HFFc6 (cell line): ENCODE results near the gene C14orf132. TPM values are rescaled to one million over a fixed set of nuclear protein-coding genes. Genes with fewer than 3 reads are reported as not detected.

ENCODE experiments used
- DNase-seq: peaks from one replicate; pipeline ENCODE4 v3.0.0-alpha.2; 2018
- H3K27ac Mint-ChIP-seq: 2 replicates; pipeline ENCODE4 v1.8.0; 2020; ENCODE audit warnings: mild to moderate bottlenecking, mixed read lengths
- H3K27me3 Mint-ChIP-seq: 2 replicates; pipeline ENCODE4 v1.8.0; 2021; ENCODE audit warnings: mild to moderate bottlenecking, moderate library complexity, mixed read lengths; ENCODE audit not compliant: insufficient read depth
- H3K36me3 Mint-ChIP-seq: 2 replicates; pipeline ENCODE4 v1.8.0; 2021; ENCODE audit warnings: low read depth, mixed read lengths
- H3K4me1 Mint-ChIP-seq: 2 replicates; pipeline ENCODE4 v1.8.0; 2020; ENCODE audit warnings: low read depth, mixed read lengths
- H3K4me3 Mint-ChIP-seq: 2 replicates; pipeline ENCODE4 v1.8.0; 2020; ENCODE audit warnings: mild to moderate bottlenecking, moderate library complexity, mixed read lengths
- H3K9me3 Mint-ChIP-seq: 2 replicates; pipeline ENCODE4 v1.8.0; 2020; ENCODE audit warnings: mild to moderate bottlenecking, mixed read lengths
- total RNA-seq, 6 experiments: library from RNA; stranded (reverse); fragmentation: NEBNext Ultra II Directional; extraction: Animal tissue kit (Norgen Biotek cat#: 25700); gene quantifications; 2 replicates in 1 of 6; 3 replicates in 5 of 6; pipeline ENCODE4 v1.2.3, GENCODE V29; 2021
- TF ChIP-seq, protein P1 (sequence below): fragments of 200-600 bp; sonication (generic); IDR thresholded peaks from 2 replicates; pipeline ENCODE4 v1.5.0; 2021; ENCODE audit warnings: antibody characterized with exemption, mild to moderate bottlenecking

C14orf132 gene
- total RNA-seq, 6 experiments from 2014 or later = 21.5 to 33.1 (median 27.1) TPM

DNA sequence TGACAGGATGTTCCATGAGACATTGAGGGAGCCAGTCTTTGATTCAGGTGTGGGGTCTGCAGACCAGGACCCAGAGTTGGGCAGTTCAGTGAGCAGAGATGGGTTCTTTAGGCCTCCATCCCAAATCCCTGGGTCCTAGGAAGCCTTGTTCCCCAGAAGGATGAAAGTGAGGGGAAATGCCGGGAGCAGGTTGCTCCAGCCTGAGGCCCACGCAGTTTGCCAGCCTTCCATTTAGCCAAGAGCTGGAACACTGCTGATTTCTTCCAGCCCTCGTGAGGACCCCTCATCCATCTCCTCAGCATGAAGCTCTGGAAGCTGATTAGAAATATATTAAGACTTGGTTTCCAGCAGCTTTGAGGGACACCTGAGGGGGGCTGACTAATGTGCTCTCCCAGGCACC lies 12.1 kb downstream of the C14orf132 start:
- H3K4me1 Mint-ChIP-seq = peaks cover 76% of the 10 kb centered on the region
- no peaks in the 10 kb centered on the region for H3K9me3 Mint-ChIP-seq
- H3K27ac Mint-ChIP-seq = no peak overlapping the region
- H3K36me3 Mint-ChIP-seq = peaks cover 15% of the 10 kb centered on the region
- TF ChIP-seq, protein P1, sequence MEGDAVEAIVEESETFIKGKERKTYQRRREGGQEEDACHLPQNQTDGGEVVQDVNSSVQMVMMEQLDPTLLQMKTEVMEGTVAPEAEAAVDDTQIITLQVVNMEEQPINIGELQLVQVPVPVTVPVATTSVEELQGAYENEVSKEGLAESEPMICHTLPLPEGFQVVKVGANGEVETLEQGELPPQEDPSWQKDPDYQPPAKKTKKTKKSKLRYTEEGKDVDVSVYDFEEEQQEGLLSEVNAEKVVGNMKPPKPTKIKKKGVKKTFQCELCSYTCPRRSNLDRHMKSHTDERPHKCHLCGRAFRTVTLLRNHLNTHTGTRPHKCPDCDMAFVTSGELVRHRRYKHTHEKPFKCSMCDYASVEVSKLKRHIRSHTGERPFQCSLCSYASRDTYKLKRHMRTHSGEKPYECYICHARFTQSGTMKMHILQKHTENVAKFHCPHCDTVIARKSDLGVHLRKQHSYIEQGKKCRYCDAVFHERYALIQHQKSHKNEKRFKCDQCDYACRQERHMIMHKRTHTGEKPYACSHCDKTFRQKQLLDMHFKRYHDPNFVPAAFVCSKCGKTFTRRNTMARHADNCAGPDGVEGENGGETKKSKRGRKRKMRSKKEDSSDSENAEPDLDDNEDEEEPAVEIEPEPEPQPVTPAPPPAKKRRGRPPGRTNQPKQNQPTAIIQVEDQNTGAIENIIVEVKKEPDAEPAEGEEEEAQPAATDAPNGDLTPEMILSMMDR = no peak
- no peaks in the 10 kb centered on the region; the same call in 1 of the 2 replicates for H3K27me3 Mint-ChIP-seq
- no peak overlapping the region for H3K4me3 Mint-ChIP-seq
- DNase-seq = no peak

DNA sequence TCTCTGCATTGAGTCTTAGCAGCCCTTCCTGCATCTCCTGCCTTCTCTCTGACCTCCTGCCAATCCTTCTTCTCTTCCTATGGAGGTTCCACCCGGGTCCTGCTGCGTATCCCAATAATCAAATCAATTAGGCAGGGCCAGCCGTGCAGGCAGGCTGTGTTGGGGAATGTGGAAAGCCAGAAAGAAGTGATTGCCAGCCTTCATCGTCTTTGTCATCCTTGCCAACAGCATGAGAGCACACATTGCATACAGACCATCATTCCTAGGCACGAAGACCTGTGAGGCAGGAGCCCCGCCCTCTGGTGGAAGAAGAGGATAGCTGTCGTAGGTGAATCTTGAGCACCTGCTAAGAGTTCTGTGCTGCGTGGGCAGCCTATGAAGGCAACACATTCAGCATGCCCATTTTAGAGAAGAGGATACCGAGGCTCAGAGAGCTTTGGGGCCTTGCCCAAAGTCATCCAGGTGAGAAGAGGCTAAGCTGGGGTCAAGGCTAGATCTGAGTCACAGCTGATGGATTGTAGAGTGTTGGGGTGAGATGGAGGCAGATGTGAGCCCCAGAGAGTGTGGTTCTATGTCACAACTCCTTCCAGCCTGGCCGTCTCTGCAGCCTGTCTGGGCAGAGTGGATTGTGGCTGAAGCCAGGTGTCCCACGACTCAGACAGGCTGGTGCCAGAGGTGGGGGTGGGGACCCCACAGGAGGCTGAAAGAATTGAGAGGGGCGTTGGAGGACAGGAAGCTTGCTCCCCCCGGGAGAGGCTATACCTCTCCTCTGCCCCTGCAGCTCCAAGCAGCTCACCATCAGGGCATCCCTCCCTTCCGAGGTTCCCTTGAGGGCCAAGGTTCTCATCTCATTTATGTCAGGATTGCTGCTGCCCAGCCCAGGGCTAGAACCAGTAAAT lies 12.7 kb downstream of the C14orf132 start:
- Mint-ChIP-seq H3K27ac (peak overlapping the region; percentile 98), H3K4me3 (no peak overlapping the region), H3K4me1 (peaks cover 71% of the 10 kb centered on the region), H3K36me3 (peaks cover 15% of the 10 kb centered on the region), H3K9me3 (no peaks in the 10 kb centered on the region), H3K27me3 (no peaks in the 10 kb centered on the region; the same call in 1 of the 2 replicates)
- DNase-seq = no peak
- TF ChIP-seq, protein P1 = peak; percentile 65

DNA sequence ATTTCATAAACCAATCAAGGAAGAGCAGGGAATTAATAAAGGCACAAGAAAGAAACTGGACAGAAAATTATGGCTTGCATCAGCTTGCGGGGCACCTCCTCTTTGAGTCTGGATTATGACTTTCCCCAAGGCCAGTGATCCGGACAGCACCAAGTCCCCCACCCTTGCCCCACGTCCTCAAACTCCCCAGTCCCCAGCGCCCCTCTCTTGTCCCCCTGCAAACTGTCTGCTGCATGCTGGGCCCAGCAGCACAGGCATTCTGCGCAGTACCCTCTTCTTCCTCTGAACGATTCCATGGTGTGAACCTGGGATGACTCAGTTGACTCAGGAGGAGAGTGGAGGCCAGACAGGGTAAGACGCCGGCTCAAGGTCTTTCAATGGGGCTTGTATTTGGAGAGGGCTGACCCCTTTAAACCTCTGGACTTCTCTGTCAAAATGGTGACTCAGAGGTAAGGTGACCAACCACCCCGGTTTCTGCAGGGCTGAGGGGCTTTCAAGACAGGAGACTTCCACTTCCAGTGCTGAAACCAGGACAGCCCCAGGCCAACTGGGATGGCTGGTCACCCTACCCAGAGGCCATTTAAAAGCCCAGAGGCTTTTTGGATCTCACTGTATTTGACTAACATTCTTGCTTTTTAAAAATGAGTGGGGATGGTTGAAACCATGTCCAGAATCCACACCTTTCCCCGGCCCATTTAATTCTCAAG lies 13.5 kb downstream of the C14orf132 start:
- H3K27me3 Mint-ChIP-seq = no peaks in the 10 kb centered on the region; the same call in 1 of the 2 replicates
- H3K4me1 Mint-ChIP-seq = peaks cover 63% of the 10 kb centered on the region
- no peak overlapping the region for H3K4me3 Mint-ChIP-seq
- no peaks in the 10 kb centered on the region for H3K9me3 Mint-ChIP-seq
- DNase-seq = peak; percentile 47
- peaks cover 15% of the 10 kb centered on the region for H3K36me3 Mint-ChIP-seq
- H3K27ac Mint-ChIP-seq = peak overlapping the region; percentile 98
- TF ChIP-seq, protein P1 = no peak; the same call in 1 of the 2 replicates

DNA sequence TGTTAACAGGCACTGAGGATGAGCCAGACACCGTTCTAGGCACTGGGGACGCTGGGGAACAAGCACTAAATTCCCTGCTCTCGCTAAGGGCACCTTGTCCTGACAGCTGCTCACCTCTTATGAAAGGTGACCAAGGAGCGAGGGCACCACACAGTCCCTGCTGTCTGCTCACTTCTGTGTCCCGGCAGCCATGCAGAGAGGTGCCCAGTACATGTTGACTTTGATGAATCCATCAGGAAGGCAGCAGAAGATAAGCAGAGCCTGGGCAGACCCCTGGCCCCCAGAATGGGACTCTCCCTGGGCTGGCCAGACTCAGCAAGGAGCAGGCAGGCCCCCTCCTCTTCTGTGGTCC lies 14.1 kb downstream of the C14orf132 start:
- no peak for DNase-seq
- H3K4me3 Mint-ChIP-seq = no peak overlapping the region
- H3K4me1 Mint-ChIP-seq = peaks cover 60% of the 10 kb centered on the region
- peaks cover 20% of the 10 kb centered on the region for H3K36me3 Mint-ChIP-seq
- peak overlapping the region; percentile 98 for H3K27ac Mint-ChIP-seq
- no peaks in the 10 kb centered on the region; the same call in 1 of the 2 replicates for H3K27me3 Mint-ChIP-seq
- H3K9me3 Mint-ChIP-seq = no peaks in the 10 kb centered on the region
- TF ChIP-seq, protein P1 = no peak

DNA sequence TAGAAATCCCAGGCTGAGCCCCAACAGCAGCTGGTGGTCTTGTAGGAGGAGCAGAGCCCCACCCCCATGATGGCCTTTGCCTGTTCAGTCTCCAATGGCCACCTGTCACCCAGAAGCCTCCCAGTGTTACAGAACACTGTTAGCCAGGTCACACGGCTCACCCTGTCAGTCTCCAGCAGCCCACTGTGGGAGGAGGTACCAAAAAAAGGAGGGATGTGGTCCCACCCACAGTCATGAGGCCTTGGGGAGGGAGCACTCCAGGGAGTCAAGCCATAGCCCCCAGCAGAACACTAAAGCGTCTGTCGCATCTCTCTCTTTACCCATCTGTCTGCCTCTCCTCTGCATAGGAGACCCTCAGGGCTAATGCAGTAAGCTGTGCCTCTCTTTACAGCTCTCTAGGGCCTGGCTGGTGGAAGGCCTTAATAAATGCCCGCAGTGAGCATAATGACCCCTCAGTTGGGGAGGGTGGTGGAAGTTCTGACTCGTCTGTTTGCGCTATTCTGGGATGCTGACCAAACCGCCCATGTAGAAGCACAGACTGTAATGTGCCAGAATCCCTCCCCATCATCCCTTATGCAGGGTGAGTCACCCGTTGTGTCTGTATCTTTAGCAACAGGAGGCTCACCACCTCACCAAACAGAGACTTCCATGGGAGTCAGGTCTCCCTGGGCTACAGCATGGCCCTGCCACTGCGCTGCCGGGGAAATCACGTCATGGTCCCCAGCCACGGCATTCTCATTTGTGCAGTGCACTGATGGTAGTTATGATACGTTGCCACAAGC lies 14.6 kb downstream of the C14orf132 start:
- Mint-ChIP-seq H3K27me3 (no peaks in the 10 kb centered on the region; the same call in 1 of the 2 replicates), H3K9me3 (no peaks in the 10 kb centered on the region), H3K4me3 (peak overlapping the region; percentile 58), H3K4me1 (peaks cover 60% of the 10 kb centered on the region), H3K36me3 (peaks cover 23% of the 10 kb centered on the region), H3K27ac (peak overlapping the region; percentile 98)
- TF ChIP-seq, protein P1 = no peak
- peak; percentile 98 for DNase-seq
